ENCODE results near the gene IQCF5. TPM values are rescaled to one million over a fixed set of nuclear protein-coding genes. Genes with fewer than 3 reads are reported as not detected.

The IQCF5 gene
- total and polyA plus RNA-seq, 2 donors (not counting 1 experiment from before 2014, with no cell fraction given): not detected

DNA sequence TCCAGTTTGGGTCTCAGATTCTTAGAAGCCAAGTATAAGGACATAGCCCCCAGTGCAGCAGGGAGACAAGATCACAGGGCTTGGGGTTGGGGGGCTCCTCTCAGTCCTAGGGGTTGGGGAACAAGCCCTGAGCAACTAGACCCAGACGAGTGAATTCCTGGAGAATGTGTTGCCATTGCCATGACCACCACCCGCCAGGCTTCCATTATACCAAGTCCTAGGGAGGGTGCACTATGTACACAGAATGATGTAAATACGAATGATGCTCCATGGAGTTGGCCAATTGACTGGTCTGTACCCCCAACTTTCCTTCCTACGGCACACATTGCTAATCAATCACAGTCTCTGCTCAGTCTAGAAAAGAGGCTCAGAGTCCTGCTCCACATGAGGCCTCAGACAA, 19.0 kb upstream of the IQCF5 start:
- H3K4me1 ChIP-seq (ENCODE audit: control insufficient read depth, extremely low read depth, insufficient read depth, low read length): no peaks in the 10 kb centered on the region
- H3K27ac ChIP-seq (ENCODE audit: insufficient read depth, low read length): no peak overlapping the region
- TF ChIP-seq, protein P1, sequence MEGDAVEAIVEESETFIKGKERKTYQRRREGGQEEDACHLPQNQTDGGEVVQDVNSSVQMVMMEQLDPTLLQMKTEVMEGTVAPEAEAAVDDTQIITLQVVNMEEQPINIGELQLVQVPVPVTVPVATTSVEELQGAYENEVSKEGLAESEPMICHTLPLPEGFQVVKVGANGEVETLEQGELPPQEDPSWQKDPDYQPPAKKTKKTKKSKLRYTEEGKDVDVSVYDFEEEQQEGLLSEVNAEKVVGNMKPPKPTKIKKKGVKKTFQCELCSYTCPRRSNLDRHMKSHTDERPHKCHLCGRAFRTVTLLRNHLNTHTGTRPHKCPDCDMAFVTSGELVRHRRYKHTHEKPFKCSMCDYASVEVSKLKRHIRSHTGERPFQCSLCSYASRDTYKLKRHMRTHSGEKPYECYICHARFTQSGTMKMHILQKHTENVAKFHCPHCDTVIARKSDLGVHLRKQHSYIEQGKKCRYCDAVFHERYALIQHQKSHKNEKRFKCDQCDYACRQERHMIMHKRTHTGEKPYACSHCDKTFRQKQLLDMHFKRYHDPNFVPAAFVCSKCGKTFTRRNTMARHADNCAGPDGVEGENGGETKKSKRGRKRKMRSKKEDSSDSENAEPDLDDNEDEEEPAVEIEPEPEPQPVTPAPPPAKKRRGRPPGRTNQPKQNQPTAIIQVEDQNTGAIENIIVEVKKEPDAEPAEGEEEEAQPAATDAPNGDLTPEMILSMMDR (conservative IDR thresholded peaks at IDR 0.05 in 1 of 2, IDR thresholded peaks at IDR 0.05 in 1 of 2; ENCODE audit: low read depth in 1 of 2, low read length in 2 of 2): no peak
- no peaks in the 10 kb centered on the region for H3K27me3 ChIP-seq (ENCODE audit: control insufficient read depth, insufficient read depth, low read length)
- no peaks in the 10 kb centered on the region for H4K20me1 ChIP-seq (ENCODE audit: control insufficient read depth, extremely low read depth, insufficient read depth, low read length)
- no peak overlapping the region for H3K4me2 ChIP-seq (ENCODE audit: extremely low read depth, insufficient read depth, low read length)
- H3K36me3 ChIP-seq (ENCODE audit: control insufficient read depth, insufficient read depth, low read length): no peaks in the 10 kb centered on the region
- DNase-seq (ENCODE audit: low read depth in 2 of 2): no peak
- H3K9me3 ChIP-seq (ENCODE audit: control insufficient read depth, insufficient read depth, low read depth, low read length): no peaks in the 10 kb centered on the region
- H3K4me3 ChIP-seq (replicated peaks in 1 of 4; ENCODE audit: control extremely low read depth in 1 of 4, insufficient read depth in 1 of 4, low read depth in 3 of 4, low read length in 4 of 4): no peak overlapping the region
- H2AFZ ChIP-seq (ENCODE audit: low read length): no peak overlapping the region
- H3K79me2 ChIP-seq (ENCODE audit: control insufficient read depth, insufficient read depth, low read length): no peaks in the 10 kb centered on the region
- no peak overlapping the region for H3K9ac ChIP-seq (ENCODE audit: insufficient read depth, low read length)

DNA sequence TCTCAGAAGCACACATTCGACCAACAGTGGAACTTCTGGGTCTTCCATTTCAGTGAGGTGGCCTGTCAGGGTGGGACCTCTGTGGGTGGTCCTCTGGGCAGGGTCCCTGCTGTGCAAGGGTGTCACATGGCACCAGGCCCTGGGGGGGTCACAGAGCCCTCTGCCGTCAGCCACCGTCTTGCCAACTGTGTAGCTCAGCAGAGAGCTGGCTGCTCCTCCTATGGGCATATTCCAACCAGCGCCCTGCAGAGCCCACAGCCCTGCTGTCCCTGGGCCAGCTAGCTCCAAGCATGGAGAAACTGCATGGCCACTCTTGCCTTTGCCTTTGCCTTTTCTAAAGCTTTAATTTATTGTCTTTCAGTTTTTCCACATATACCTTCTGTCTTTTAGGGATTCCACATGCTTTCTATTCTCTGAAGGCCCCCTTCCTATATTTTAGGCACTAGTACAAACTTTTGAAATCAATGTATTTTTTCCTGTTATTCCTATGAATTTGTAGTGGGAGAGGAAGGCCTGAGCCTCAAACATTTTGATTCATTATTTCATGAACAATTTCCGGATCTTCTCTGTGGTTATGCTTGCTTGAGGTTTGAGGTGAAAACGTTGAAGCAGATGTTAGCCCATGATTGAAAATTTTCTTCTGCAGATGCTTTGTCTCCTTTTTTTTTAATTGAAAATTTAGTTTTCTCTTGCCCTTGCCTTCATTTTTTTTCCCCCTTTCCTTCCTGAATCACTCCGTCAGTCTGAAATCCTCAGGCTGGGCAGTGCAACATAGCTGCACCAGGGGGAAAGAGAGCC, 16.0 kb upstream of the IQCF5 start:
- Histone ChIP-seq H3K27ac (ENCODE audit: insufficient read depth, low read length) (no peak overlapping the region), H4K20me1 (ENCODE audit: control insufficient read depth, extremely low read depth, insufficient read depth, low read length) (no peaks in the 10 kb centered on the region), H3K36me3 (ENCODE audit: control insufficient read depth, insufficient read depth, low read length) (no peaks in the 10 kb centered on the region), H3K9ac (ENCODE audit: insufficient read depth, low read length) (no peak overlapping the region), H3K27me3 (ENCODE audit: control insufficient read depth, insufficient read depth, low read length) (no peaks in the 10 kb centered on the region), H2AFZ (ENCODE audit: low read length) (no peak overlapping the region), H3K4me2 (ENCODE audit: extremely low read depth, insufficient read depth, low read length) (no peak overlapping the region), H3K4me3 (replicated peaks in 1 of 4; ENCODE audit: control extremely low read depth in 1 of 4, insufficient read depth in 1 of 4, low read depth in 3 of 4, low read length in 4 of 4) (no peak overlapping the region), H3K4me1 (ENCODE audit: control insufficient read depth, extremely low read depth, insufficient read depth, low read length) (no peaks in the 10 kb centered on the region), H3K79me2 (ENCODE audit: control insufficient read depth, insufficient read depth, low read length) (no peaks in the 10 kb centered on the region), H3K9me3 (ENCODE audit: control insufficient read depth, insufficient read depth, low read depth, low read length) (no peaks in the 10 kb centered on the region)
- no peak for TF ChIP-seq EZH2 (IDR thresholded peaks at IDR 0.05; ENCODE audit: low read length, missing control alignments)
- TF ChIP-seq, protein P1 (conservative IDR thresholded peaks at IDR 0.05 in 1 of 2, IDR thresholded peaks at IDR 0.05 in 1 of 2; ENCODE audit: low read depth in 1 of 2, low read length in 2 of 2): no peak
- no peak for DNase-seq (ENCODE audit: low read depth in 2 of 2)

DNA sequence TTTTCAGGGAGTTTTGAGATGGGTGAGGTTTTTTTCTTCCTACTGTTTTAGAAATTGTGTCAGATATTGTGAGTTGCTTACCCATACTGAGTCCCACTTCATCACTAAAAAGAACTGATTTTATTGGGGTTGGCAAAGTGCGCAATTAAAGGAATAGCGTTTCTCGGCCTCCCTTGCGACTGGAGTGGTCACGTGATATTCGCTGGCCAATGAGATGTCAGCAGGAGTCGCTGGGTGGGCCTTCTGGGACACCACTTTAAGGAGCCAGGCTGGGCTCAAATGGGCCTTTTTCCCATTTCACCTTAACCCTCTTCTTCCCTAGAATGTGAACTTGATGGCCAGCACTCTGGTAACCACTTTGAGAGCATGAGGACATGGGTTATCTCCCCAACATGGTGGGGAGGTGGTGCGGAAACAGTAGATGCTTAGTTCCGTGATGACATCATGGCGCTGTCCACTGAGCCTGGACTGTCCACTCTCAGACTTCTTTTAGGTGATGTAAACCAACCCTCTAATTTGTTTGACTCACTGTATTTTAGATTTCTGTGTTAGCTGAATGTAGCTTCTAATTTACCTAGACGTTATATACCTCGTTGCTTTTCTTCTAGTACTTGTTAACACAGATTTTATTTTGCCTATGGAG, 13.2 kb upstream of the IQCF5 start:
- no peak overlapping the region for H3K4me3 ChIP-seq (replicated peaks in 1 of 4; ENCODE audit: control extremely low read depth in 1 of 4, insufficient read depth in 1 of 4, low read depth in 3 of 4, low read length in 4 of 4)
- no peaks in the 10 kb centered on the region for H3K9me3 ChIP-seq (ENCODE audit: control insufficient read depth, insufficient read depth, low read depth, low read length)
- H3K4me2 ChIP-seq (ENCODE audit: extremely low read depth, insufficient read depth, low read length): no peak overlapping the region
- H3K79me2 ChIP-seq (ENCODE audit: control insufficient read depth, insufficient read depth, low read length): no peaks in the 10 kb centered on the region
- no peaks in the 10 kb centered on the region for H3K36me3 ChIP-seq (ENCODE audit: control insufficient read depth, insufficient read depth, low read length)
- H2AFZ ChIP-seq (ENCODE audit: low read length): no peak overlapping the region
- H4K20me1 ChIP-seq (ENCODE audit: control insufficient read depth, extremely low read depth, insufficient read depth, low read length): no peaks in the 10 kb centered on the region
- no peaks in the 10 kb centered on the region for H3K4me1 ChIP-seq (ENCODE audit: control insufficient read depth, extremely low read depth, insufficient read depth, low read length)
- TF ChIP-seq, protein P1 (conservative IDR thresholded peaks at IDR 0.05 in 1 of 2, IDR thresholded peaks at IDR 0.05 in 1 of 2; ENCODE audit: low read depth in 1 of 2, low read length in 2 of 2): no peak
- TF ChIP-seq EZH2 (IDR thresholded peaks at IDR 0.05; ENCODE audit: low read length, missing control alignments): no peak
- no peak overlapping the region for H3K27ac ChIP-seq (ENCODE audit: insufficient read depth, low read length)
- DNase-seq (ENCODE audit: low read depth in 2 of 2): no peak
- H3K27me3 ChIP-seq (ENCODE audit: control insufficient read depth, insufficient read depth, low read length): no peaks in the 10 kb centered on the region
- H3K9ac ChIP-seq (ENCODE audit: insufficient read depth, low read length): no peak overlapping the region

All from fibroblast of lung (primary cell).